AG09319 (cell line): Measurements from ENCODE around the gene RBMY1B.
"Not testable (repeated sequence)": the region's sequence is repeated elsewhere in the genome, so short reads cannot be mapped to it uniquely, and the experiment has no call there.

Experiments used
- DNase-seq: peaks from one replicate; pipeline ENCODE4 v3.0.0-alpha.2; 2010; ENCODE audit warnings: low read depth; ENCODE audit errors: extremely low read depth
- CTCF ChIP-seq: IDR thresholded peaks from 2 replicates; pipeline ENCODE4 v1.5.1; 2011; ENCODE audit warnings: low read depth, mild to moderate bottlenecking, inconsistent platforms, low read length, moderate library complexity

The RBMY1B gene

GRCh38 chrY:21511038-21511437 is at the start of gene RBMY1B:
Gene RBMY1B, plus strand, starts transcription at chrY:21511338. Its CDS starts 2,013 bp downstream, at chrY:21513351.
- not testable (repeated sequence) for DNase-seq

GRCh38 chrY:21462915-21463314 is 48.2 kb upstream of the RBMY1B start:
- DNase-seq: not testable (repeated sequence)

- no peak for TF ChIP-seq CTCF
These were observed 28.2 kb upstream of the RBMY1B start for GRCh38 chrY:21482967-21483366.

GRCh38 chrY:21534579-21534978 is 23.4 kb downstream of the RBMY1B start, which contains the start of gene RBMY1A1:
Gene RBMY1A1, plus strand, starts transcription at chrY:21534879. Its CDS starts 2,013 bp downstream, at chrY:21536892.
- DNase-seq: not testable (repeated sequence)

More at GRCh38 chrY:21482967-21483366, 28.2 kb upstream of the RBMY1B start:
- no peak for DNase-seq

- DNase-seq: not testable (repeated sequence)
These were observed 48.3 kb downstream of the RBMY1B start for GRCh38 chrY:21559316-21559984.
